Type B pancreatic cell (in vitro differentiated cells): ENCODE results near the gene SPIC. TPM values are rescaled to one million over a fixed set of nuclear protein-coding genes. Genes with fewer than 3 reads are reported as not detected.

Source experiments
- DNase-seq: peaks from one replicate; pipeline ENCODE4 v3.0.0; 2021; ENCODE audit warnings: mixed read lengths; ENCODE audit not compliant: unreplicated experiment; ENCODE audit errors: extremely low spot score
- H3K27ac Mint-ChIP-seq: 2 replicates; pipeline ENCODE4 v1.8.0; 2021; ENCODE audit warnings: mild to moderate bottlenecking, mixed read lengths
- H3K27me3 Mint-ChIP-seq: 2 replicates; pipeline ENCODE4 v1.8.0; 2021; ENCODE audit warnings: mixed read lengths
- H3K36me3 Mint-ChIP-seq: 2 replicates; pipeline ENCODE4 v1.8.0; 2021; ENCODE audit warnings: mixed read lengths
- H3K4me1 Mint-ChIP-seq: one replicate; pipeline ENCODE4 v1.8.0; 2021; ENCODE audit warnings: mixed read lengths; ENCODE audit not compliant: unreplicated experiment
- H3K4me3 Mint-ChIP-seq: 2 replicates; pipeline ENCODE4 v1.8.0; 2021; ENCODE audit warnings: mild to moderate bottlenecking, mixed read lengths
- H3K9me3 Mint-ChIP-seq: 2 replicates; pipeline ENCODE4 v1.8.0; 2021; ENCODE audit warnings: mixed read lengths
- total RNA-seq: library from RNA; stranded (reverse); gene quantifications from 2 replicates; pipeline ENCODE4 v1.2.1, GENCODE V29; 2021; ENCODE audit warnings: low replicate concordance
- TF ChIP-seq, protein P1 (sequence below): fragments of 200-600 bp; sonication (generic); conservative IDR thresholded peaks from 2 replicates; pipeline ENCODE4 v1.5.0; 2021; ENCODE audit warnings: antibody characterized with exemption, mild to moderate bottlenecking

Gene SPIC
- total RNA-seq, 1 donor from 2014 or later, result not detected

DNA sequence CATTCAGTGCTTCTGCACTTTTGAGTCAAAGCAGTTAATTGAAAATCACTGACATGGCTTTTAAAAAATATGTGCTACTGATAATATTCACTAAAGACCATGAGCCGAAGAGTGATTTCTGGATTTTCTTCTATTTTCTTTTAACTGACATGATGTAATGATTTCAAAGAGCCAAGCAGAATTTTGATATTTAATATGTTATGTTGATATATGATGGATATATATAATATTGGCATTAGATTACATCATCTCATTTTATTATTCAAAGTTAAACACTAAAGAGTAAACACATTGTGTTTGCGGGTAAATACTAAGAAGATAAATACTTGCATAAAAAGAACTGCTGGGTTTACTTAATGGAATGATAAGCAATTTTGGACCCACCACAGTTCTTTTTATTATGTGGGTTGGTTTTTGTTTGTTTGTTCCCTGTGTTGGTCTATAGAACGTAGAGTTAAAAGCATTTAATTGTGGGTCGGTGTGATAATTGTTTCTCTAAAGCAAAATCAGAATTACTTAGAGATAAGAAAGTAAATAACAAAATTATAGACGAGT, 692 bp downstream of the SPIC start:
- DNase-seq, result no peak

DNA sequence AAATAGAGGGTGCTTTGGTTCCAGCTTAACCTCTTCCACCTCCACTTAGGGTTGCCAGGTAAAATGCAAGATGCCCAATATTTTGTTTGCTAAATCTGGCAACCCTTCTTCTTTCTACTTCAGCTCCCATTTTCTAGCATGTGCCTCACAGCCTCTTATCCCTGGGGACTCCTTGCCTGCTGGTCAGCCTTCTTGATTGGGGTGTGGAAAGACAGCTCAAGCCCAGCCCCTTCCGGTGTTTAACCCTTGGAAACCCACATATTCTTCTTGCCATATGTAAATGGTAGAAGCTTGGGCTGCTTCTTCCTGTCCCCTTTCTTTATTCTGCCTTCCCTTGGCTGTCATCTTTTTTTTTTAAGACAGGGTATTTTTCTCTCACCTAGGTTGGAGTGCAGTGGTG, 5.7 kb downstream of the SPIC start:
- H3K27me3 Mint-ChIP-seq, result no peaks in the 10 kb centered on the region
- no peak overlapping the region for H3K4me3 Mint-ChIP-seq
- TF ChIP-seq, protein P1, sequence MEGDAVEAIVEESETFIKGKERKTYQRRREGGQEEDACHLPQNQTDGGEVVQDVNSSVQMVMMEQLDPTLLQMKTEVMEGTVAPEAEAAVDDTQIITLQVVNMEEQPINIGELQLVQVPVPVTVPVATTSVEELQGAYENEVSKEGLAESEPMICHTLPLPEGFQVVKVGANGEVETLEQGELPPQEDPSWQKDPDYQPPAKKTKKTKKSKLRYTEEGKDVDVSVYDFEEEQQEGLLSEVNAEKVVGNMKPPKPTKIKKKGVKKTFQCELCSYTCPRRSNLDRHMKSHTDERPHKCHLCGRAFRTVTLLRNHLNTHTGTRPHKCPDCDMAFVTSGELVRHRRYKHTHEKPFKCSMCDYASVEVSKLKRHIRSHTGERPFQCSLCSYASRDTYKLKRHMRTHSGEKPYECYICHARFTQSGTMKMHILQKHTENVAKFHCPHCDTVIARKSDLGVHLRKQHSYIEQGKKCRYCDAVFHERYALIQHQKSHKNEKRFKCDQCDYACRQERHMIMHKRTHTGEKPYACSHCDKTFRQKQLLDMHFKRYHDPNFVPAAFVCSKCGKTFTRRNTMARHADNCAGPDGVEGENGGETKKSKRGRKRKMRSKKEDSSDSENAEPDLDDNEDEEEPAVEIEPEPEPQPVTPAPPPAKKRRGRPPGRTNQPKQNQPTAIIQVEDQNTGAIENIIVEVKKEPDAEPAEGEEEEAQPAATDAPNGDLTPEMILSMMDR, result no peak
- no peaks in the 10 kb centered on the region for H3K4me1 Mint-ChIP-seq
- no peaks in the 10 kb centered on the region for H3K9me3 Mint-ChIP-seq
- no peak for DNase-seq
- H3K27ac Mint-ChIP-seq, result no peak overlapping the region
- no peaks in the 10 kb centered on the region for H3K36me3 Mint-ChIP-seq

More for the DNA sequence above, 692 bp downstream of the SPIC start:
- TF ChIP-seq, protein P1, result no peak
- Mint-ChIP-seq H3K27me3 (peaks cover 8% of the 10 kb centered on the region), H3K4me3 (no peak overlapping the region), H3K36me3 (no peaks in the 10 kb centered on the region), H3K27ac (no peak overlapping the region), H3K4me1 (no peaks in the 10 kb centered on the region), H3K9me3 (no peaks in the 10 kb centered on the region)

DNA sequence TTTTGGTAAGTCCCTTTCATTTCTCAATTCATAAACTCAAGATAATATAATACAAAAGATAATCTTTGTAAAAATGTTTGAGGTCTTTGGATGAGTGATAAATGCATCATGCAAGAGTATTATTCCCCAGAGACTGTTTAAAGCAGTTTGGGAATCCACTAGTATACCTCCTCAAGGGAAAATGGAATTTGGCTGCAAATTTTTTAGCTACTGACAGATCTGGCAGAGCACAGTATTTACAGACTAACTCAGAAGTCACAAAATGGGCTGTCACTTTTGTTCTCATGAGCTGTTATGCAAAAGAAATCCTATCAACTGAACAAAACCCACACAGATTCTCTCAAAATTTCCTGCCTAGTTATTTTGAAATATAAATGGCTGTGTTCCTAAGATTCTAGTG, 9.9 kb downstream of the SPIC start:
- no peak for DNase-seq
- Mint-ChIP-seq H3K4me1 (no peaks in the 10 kb centered on the region), H3K27ac (no peak overlapping the region), H3K36me3 (no peaks in the 10 kb centered on the region), H3K9me3 (no peaks in the 10 kb centered on the region), H3K4me3 (no peak overlapping the region), H3K27me3 (peaks cover 3% of the 10 kb centered on the region)
- TF ChIP-seq, protein P1, result no peak

DNA sequence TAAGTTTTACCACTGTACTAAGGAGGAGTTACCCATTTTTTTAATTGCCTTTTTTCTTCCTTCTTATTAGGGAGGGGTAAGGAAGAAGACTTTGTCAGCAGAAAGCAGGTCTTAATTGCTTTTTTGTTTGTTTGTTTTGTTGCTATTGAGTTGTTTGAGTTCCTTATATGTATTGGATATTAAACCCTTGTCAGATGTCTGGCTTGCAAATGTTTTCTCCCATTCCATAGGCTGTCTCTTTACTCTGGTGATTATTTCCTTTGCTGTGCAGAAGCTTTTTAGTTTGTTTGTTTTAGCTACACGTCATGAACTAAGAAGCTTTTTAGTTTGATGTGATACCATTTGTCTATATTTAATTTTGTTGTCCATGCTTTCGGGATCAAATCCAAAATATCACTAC, 13.3 kb downstream of the SPIC start:
- Mint-ChIP-seq H3K27me3 (peaks cover 3% of the 10 kb centered on the region), H3K36me3 (no peaks in the 10 kb centered on the region), H3K9me3 (no peaks in the 10 kb centered on the region), H3K4me3 (no peak overlapping the region), H3K4me1 (no peaks in the 10 kb centered on the region), H3K27ac (no peak overlapping the region)
- DNase-seq, result no peak
- TF ChIP-seq, protein P1, result no peak

DNA sequence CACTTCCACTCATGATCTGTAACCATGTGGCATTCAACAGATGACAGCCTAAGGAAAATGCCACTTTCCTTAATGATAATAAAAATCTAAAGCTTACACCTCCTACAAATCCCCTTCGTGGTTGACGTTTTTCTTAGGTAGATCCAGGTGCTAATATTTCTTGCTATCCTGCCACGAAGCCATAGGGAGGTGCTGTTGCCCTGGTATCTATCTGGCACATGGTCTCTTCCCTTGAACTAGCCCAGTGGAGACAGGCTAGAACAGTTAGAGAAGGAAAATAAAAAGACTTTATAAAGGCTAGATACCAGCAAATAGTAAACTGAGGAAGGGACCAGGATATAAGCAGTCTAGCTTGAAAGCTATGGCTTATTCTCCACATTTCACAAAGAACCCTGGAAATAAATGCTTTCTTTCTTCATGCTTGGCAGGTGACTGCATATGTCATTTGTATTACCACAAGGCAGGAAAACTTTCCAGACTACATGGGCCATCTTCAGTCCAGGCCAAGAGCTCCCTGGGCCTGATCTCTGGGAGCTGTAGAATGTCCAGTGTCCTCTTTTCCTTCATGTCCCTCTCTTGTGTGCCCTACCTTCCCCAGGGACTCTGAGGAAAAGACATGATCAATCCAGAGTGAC, 15.3 kb downstream of the SPIC start:
- H3K4me3 Mint-ChIP-seq, result no peak overlapping the region
- H3K27me3 Mint-ChIP-seq, result peaks cover 3% of the 10 kb centered on the region
- no peak for DNase-seq
- TF ChIP-seq, protein P1, result peak; percentile 68
- H3K9me3 Mint-ChIP-seq, result no peaks in the 10 kb centered on the region
- no peaks in the 10 kb centered on the region for H3K36me3 Mint-ChIP-seq
- no peaks in the 10 kb centered on the region for H3K4me1 Mint-ChIP-seq
- H3K27ac Mint-ChIP-seq, result no peak overlapping the region
